ENCODE measurements around the gene TSPO.
"Not testable (repeated sequence)": the region's sequence is repeated elsewhere in the genome, so short reads cannot be mapped to it uniquely, and the experiment has no call there.

The TSPO gene

DNA sequence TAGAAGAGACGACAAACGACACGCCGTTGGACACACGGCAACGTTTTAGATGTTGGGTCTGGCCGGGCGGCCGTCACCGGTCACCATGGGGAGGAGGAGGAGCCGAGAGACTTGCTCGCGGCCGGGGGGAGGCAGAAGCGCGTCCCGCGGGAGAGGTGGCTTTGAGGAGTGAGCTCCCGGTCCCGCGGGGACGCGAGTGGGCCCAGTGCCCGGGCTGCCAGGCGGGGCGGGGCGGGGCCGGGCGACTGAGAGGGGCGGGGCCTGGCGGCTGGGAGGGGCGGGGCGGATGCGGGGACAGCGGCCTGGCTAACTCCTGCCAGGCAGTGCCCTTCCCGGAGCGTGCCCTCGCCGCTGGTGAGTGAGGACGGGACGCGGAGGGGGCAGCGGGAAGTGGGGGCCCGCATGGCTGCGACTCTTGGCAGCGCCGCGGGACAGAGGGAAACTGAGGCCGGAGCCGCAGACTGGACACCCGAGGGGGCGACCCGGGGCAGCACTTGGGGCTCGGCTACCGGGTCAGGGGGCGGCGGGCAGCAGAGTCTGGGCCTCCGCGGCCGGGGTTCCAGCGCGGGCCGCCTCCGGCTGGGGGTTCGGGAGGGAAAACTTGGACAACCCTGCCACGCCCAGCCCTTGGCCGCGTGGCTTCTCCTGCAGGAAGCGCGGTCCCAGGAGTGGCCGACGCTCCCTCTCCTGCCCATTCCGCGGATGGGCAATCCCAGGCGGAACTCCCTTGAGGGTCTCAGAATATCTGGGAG, at the start of gene TSPO:
TSPO (plus strand) TSS at position 309 of the 752 bp plus-strand sequence. CDS start 7,680 bp downstream, outside the sequence.
- TF ChIP-seq, protein P1, sequence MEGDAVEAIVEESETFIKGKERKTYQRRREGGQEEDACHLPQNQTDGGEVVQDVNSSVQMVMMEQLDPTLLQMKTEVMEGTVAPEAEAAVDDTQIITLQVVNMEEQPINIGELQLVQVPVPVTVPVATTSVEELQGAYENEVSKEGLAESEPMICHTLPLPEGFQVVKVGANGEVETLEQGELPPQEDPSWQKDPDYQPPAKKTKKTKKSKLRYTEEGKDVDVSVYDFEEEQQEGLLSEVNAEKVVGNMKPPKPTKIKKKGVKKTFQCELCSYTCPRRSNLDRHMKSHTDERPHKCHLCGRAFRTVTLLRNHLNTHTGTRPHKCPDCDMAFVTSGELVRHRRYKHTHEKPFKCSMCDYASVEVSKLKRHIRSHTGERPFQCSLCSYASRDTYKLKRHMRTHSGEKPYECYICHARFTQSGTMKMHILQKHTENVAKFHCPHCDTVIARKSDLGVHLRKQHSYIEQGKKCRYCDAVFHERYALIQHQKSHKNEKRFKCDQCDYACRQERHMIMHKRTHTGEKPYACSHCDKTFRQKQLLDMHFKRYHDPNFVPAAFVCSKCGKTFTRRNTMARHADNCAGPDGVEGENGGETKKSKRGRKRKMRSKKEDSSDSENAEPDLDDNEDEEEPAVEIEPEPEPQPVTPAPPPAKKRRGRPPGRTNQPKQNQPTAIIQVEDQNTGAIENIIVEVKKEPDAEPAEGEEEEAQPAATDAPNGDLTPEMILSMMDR (conservative IDR thresholded peaks at IDR 0.05) = no peak
- H3K27ac ChIP-seq = peak within 1 kb of the TSS; percentile 94

DNA sequence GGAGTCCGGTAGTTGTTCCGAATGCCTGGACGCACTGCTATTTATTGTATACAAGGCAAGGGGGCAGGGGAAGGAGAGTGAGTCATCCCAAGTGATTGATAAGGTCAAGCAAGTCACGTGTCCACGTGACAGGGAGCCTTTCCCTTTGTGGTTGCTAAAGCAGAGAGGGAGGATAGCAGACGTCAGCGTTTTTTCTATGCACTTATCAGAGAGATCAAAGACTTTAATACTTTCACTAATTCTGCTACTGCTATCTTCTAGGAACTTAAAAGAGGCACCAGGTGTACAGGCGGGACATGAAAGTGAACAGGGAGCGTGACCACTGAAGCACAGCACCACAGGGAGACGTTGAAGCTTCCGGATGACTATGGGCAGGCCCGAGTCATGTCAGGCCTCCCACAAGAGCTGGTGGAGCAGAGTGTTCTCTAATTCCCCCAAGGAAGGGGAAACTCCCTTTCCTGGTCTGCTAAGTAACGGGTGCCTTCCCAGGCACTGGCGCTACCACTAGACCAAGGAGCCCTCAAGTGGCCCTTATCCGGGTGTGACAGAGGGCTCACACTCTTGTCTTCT, 47.2 kb upstream of the TSPO start:
- peak overlapping the region; percentile 14; the same call in 1 of the 2 replicates for H3K27ac ChIP-seq

DNA sequence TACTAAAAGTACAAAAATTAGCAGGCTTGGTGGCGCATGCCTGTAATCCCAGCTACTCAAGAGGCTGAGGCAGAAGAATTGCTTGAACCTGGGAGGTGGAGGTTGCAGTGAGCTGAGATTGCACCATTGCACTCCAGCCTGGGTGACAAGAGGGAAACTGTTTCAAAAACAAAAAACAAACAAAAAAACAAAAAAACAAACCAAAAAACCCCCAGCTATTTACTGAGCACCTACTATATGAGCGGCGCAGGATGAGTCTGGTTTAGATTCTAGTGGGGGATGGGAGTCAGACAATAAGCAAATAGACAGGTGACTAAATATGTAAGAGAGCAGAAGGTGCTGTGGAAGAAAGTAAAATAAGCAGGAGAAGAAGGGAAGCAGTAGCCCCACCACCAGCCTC, 46.4 kb upstream of the TSPO start:
- H3K27ac ChIP-seq = not testable (repeated sequence)

DNA sequence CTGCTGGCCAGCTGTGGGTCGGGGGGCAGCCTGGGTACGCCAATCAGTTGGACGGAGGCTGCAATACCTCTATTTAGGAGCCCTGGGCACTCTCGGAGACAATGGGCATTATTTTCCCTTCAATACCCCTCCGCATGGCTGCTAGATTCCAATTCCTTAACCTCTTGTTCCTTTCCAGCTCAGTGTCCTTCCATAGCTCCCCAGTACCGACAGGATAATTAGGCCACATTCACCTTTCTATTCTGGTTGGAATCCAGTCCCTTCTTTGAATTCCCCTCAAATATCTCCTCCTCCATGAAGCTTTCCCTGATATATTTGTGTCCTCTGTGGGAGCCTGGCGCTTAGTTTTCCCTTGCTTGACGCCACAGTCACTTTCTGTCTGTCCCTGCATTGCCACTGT, 45.1 kb upstream of the TSPO start:
- TF ChIP-seq, protein P1 (conservative IDR thresholded peaks at IDR 0.05) = no peak
- no peak overlapping the region for H3K27ac ChIP-seq

DNA sequence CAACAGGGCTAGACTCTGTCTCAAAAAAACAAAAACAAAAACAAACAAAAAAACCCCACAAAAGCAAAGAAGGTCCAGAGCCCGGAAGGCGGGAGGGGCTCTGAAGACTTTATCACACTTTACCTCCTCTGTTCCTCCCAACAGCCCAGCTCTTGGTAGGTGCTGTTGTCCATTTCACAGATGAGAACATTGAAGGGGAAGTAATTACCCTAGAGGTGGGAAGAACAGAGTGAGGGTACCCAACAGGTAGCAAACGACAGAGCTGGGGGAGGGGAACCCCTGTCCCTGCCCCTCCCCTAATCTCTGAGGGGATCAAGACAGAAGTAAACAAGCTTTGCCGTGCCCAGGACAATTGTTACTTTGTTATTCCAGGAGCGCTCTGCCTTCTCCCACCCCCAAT, 41.8 kb upstream of the TSPO start:
- H3K27ac ChIP-seq = no peak overlapping the region
- TF ChIP-seq, protein P1 (conservative IDR thresholded peaks at IDR 0.05) = no peak

DNA sequence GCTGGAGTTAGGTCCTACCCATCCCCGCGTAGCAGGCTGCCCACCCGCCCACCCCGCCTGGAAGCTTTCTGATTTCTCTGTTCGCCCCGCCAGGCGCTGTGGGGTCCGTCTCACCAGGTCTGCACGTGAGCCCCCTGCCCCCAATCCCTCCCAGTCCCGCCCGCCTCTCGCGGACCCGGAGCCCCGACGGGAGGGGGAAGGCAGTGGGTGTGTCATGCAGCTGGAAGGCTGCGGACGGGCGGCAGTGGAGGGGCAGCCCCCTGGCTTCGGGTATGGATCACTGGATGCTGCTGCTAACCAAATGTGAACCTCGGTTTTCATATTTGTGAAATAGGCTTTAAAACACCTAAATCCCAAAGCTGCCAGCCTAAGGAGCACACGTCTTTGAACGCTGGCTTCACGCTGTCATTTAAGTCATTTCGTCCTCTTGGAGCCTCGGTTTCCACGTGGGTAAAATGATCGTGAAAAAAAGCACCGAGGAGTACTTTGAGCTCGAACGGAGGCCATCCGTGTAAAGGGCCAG, 41.4 kb upstream of the TSPO start:
- TF ChIP-seq, protein P1 (conservative IDR thresholded peaks at IDR 0.05) = no peak
- H3K27ac ChIP-seq = peak overlapping the region; percentile 98

DNA sequence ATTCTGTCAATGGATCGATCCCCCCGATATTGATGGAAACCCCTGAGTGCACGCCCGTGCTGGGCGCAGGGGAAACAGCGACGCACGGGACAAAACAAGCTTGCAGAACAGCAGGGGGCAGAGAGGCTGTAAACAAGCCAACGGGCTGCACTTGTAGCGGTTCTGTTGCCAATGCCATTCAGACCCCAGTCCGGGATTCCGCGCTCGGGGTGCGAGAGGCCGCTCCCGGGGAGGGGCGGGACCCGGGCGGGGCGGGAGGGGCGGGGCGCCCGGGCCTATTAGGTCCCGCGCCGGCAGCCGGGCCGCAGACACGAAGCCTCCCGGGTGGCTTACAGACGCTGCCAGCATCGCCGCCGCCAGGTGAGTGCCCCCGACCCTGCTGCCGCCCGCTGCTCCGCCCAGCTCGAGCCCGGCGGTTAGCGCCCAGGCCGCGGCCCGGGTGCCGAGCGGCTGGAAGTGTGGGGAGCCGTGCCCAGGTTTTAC, 40.9 kb upstream of the TSPO start, which contains the start of gene BIK:
BIK (plus strand) TSS at position 307 of the 483 bp plus-strand sequence. CDS start 13,273 bp downstream, outside the sequence.
- H3K27ac ChIP-seq = peak within 1 kb of the TSS; percentile 98
- TF ChIP-seq, protein P1 (conservative IDR thresholded peaks at IDR 0.05) = peak; percentile 39

DNA sequence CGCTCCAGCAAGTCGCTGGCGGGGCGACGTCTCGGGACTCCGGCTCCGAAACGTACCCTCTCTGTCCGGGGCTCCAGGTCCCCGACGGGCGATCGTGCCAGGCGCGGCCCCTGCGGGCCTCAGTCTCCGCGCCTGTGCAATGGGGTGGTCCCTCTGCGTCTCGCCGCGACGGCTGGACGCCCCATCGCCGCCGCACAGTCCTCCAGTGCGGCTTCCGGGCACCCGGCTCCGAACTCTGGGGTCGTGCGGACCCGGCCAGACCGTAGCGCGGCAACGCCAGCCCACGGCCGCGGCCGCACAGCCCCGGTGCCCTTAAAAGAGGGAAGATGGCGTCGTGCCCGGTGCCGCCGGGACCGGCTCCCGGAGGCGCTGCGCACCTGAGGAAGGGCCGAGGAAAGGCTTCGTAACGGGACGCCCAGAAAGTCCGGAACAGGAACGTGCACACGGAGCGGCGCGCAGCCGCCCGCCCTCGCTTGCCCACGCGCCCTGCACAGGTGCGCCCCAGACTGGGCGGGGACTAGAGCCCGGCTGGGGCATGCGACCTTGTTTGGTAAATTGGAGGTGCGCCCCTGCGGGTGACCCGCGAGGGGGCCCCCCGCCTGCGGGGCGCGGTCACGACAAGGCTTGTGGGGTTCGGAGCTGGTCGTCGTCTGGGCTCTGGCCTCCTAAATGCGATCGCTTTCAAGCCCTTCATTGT, 40.3 kb upstream of the TSPO start:
- TF ChIP-seq, protein P1 (conservative IDR thresholded peaks at IDR 0.05) = no peak

More for the DNA sequence above, 40.3 kb upstream of the TSPO start:
- H3K27ac ChIP-seq = peak overlapping the region; percentile 98
